ENCODE results near the gene RSRC2. TPM values are rescaled to one million over a fixed set of nuclear protein-coding genes. Genes with fewer than 3 reads are reported as not detected.

Gene RSRC2
- total RNA-seq, 1 experiment from 2014 or later, result 64.9 TPM

DNA sequence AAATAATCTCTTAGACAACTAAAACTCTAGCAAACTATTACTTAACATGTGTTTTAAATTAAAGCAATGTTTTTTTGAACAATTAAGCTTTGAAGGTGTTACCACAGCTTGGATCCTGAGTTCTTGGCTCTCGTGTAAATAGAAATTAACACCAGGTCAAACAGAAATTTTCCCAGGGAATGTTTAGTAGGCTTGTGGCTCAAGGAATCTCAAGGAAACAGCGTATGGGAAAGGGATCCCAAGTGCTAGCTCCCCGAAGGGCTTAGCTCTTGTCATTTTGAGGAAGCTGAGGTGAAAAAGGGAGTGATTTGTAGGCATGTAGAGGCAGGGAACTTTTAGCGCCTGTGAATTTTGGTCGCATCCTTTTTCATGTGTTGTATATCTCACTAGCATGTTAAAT lies 11.8 kb upstream of the RSRC2 start:
- no peak overlapping the region for H3T11ph ChIP-seq (ENCODE audit: low read length)
- DNase-seq, result no peak
- peak overlapping the region in 1 of 3 experiments; percentile 83; a peak in 2 of 7 replicates for H3K27ac Mint-ChIP-seq

More for the DNA sequence above, 11.8 kb upstream of the RSRC2 start:
- no peak overlapping the region for H2BK5ac ChIP-seq (ENCODE audit: insufficient read length, low read length)
- no peak overlapping the region for H3K23ac ChIP-seq (ENCODE audit: insufficient read length, low read depth, low read length)
- H3K14ac ChIP-seq (ENCODE audit: insufficient read depth, low read length), result no peak overlapping the region
- H2BK120ac ChIP-seq (ENCODE audit: low read depth, low read length, poor library complexity, severe bottlenecking), result no peak overlapping the region
- H3K79me1 ChIP-seq (ENCODE audit: insufficient read depth, low read depth, low read length, poor library complexity, severe bottlenecking), result no peaks in the 10 kb centered on the region
- no peak overlapping the region for H4K91ac ChIP-seq (ENCODE audit: insufficient read length, low read depth, low read length)
- H3K18ac ChIP-seq (ENCODE audit: insufficient read length, low read depth, low read length), result no peak overlapping the region
- H3K9ac ChIP-seq (ENCODE audit: extremely low read depth, insufficient read length, low read length), result no peak overlapping the region
- H3K4me1 Mint-ChIP-seq, result no peaks in the 10 kb centered on the region
- no peak overlapping the region for H3K4me3 Mint-ChIP-seq
- H4K8ac ChIP-seq (replicated peaks; ENCODE audit: insufficient read length, low read depth, low read length), result no peak overlapping the region
- H3K4me2 ChIP-seq (ENCODE audit: insufficient read depth, insufficient read length, low read length), result no peak overlapping the region
- H3K23me2 ChIP-seq (ENCODE audit: insufficient read length, low read depth, low read length, poor library complexity, severe bottlenecking), result no peaks in the 10 kb centered on the region
- no peak overlapping the region for H3K27ac ChIP-seq (ENCODE audit: insufficient read length, low read depth, low read length)
- no peaks in the 10 kb centered on the region for H3K9me3 Mint-ChIP-seq
- no peak overlapping the region for H2BK15ac ChIP-seq (ENCODE audit: low read depth, low read length)
- H3K79me2 ChIP-seq (ENCODE audit: insufficient read depth, low read length), result no peaks in the 10 kb centered on the region
- H3K27me3 Mint-ChIP-seq (ENCODE audit: low read depth), result no peaks in the 10 kb centered on the region
- no peaks in the 10 kb centered on the region for H3K4me1 ChIP-seq (ENCODE audit: insufficient read depth, low read length)
- no peak overlapping the region for H3K56ac ChIP-seq (ENCODE audit: insufficient read length, low read depth, low read length)
- no peaks in the 10 kb centered on the region for H3K27me3 ChIP-seq (ENCODE audit: insufficient read depth, low read length)
- no CpG with 5 or more reads among the region's 5 CpGs for WGBS (ENCODE audit: extremely low coverage, insufficient read length, low lambda C conversion rate)
- H3K36me3 Mint-ChIP-seq (ENCODE audit: insufficient read depth in 1 of 3, low read depth in 3 of 3), result peaks cover 19 to 61% (median 59%) of the 10 kb centered on the region in 3 experiments; a peak in 6 of 7 replicates
- H4K5ac ChIP-seq (ENCODE audit: insufficient read length, low read depth, low read length), result no peak overlapping the region
- no peak overlapping the region for H2AK5ac ChIP-seq (ENCODE audit: insufficient read length, low read length)
- no peak overlapping the region for H2AFZ ChIP-seq (ENCODE audit: low read length)
- no peak overlapping the region for H2BK12ac ChIP-seq (ENCODE audit: insufficient read length, low read depth, low read length)
- TF ChIP-seq, protein P1, sequence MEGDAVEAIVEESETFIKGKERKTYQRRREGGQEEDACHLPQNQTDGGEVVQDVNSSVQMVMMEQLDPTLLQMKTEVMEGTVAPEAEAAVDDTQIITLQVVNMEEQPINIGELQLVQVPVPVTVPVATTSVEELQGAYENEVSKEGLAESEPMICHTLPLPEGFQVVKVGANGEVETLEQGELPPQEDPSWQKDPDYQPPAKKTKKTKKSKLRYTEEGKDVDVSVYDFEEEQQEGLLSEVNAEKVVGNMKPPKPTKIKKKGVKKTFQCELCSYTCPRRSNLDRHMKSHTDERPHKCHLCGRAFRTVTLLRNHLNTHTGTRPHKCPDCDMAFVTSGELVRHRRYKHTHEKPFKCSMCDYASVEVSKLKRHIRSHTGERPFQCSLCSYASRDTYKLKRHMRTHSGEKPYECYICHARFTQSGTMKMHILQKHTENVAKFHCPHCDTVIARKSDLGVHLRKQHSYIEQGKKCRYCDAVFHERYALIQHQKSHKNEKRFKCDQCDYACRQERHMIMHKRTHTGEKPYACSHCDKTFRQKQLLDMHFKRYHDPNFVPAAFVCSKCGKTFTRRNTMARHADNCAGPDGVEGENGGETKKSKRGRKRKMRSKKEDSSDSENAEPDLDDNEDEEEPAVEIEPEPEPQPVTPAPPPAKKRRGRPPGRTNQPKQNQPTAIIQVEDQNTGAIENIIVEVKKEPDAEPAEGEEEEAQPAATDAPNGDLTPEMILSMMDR (conservative IDR thresholded peaks at IDR 0.05), result no peak
- H2BK20ac ChIP-seq (ENCODE audit: low read depth, low read length, poor library complexity, severe bottlenecking), result no peak overlapping the region
- no peaks in the 10 kb centered on the region for H3K9me3 ChIP-seq (ENCODE audit: control insufficient read depth, low read depth, low read length)
- no peak overlapping the region for H3K4ac ChIP-seq (ENCODE audit: low read depth, low read length)
- no peaks in the 10 kb centered on the region for H4K20me1 ChIP-seq (ENCODE audit: control insufficient read depth, insufficient read depth, insufficient read length)
